Left ventricle myocardium superior (tissue), 1 donor: Measurements from ENCODE around the gene MINK1. TPM values are rescaled to one million over a fixed set of nuclear protein-coding genes. Genes with fewer than 3 reads are reported as not detected.

Experiments
- ATAC-seq: fragments of 200-7000 bp; cut with Tn5 transposase; one replicate; pipeline ENCODE4 v1.9.1; 2020; ENCODE audit warnings: mild to moderate bottlenecking, moderate library complexity
- DNase-seq: peaks from one replicate; pipeline ENCODE4 v3.0.0-alpha.2; 2020
- intact Hi-C: fragments of 100-400 bp; cut with micrococcal nuclease; formaldehyde crosslinking; loops from one replicate; pipeline ENCODE4 v1.11.0; 2022
- total RNA-seq: library from RNA; stranded (reverse); fragmentation: NEBNext Ultra II Directional; extraction: Animal tissue kit (Norgen Biotek cat#: 25700); gene quantifications from one replicate; pipeline ENCODE4 v1.2.1, GENCODE V29; 2021
- donor health status: DM: no; HTN: yes; CAD: no; lungs with severe emphysema.

MINK1 gene
- total RNA-seq, 1 donor from 2014 or later = 52.2 TPM

DNA sequence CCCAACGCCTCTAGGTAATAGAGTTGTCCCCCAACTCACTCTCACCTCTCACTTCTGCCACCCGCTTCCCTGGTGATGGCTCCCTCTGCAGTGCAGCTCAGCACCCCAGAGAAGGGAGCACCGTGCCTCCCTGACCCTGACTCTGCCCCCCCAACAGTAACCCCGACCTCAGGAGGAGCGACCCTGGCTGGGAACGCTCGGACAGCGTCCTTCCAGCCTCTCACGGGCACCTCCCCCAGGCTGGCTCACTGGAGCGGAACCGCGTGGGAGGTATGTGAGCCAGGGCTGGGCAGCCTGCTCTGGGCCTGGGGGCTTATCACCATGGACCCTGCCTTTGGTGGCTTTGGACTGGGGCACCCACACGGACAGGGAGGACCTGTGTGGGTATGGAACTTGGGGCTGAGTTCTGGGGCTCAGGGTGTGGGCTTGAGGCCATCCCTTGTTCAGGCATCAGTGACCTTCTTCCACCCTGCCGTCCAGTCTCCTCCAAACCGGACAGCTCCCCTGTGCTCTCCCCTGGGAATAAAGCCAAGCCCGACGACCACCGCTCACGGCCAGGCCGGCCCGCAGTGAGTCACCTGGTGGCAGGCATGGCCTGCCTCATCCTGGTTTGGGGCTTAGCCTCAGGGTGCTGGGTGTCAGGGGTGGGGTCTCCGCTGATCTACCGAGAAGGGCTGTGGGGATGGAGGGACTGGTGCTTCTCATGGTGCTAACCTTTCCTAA is 59.5 kb downstream of the MINK1 start:
- intact Hi-C loops = loop anchor here (10.0 kb wide), 1 partner anchor 178 kb away; the partner anchor contains the start of gene ARRB2
- ATAC-seq = no peak

DNA sequence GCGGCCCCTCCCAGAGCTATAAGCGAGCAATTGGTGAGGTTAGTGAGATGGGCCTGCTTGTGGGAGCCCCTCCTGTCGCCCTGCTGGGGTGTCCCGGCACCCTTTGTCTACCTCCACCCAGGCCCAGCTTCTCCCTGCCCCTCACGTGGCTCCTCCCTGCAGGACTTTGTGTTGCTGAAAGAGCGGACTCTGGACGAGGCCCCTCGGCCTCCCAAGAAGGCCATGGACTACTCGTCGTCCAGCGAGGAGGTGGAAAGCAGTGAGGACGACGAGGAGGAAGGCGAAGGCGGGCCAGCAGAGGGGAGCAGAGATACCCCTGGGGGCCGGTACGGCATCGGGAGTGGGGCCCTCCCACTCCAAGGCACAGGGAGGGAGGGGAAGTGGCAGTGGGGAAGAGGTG is 60.1 kb downstream of the MINK1 start:
- DNase-seq = no peak
- intact Hi-C loops = loop anchor here (10.0 kb wide), 1 partner anchor 178 kb away; the partner anchor contains the start of gene ARRB2
- no peak for ATAC-seq

More for the DNA sequence above, 59.5 kb downstream of the MINK1 start:
- DNase-seq = no peak

DNA sequence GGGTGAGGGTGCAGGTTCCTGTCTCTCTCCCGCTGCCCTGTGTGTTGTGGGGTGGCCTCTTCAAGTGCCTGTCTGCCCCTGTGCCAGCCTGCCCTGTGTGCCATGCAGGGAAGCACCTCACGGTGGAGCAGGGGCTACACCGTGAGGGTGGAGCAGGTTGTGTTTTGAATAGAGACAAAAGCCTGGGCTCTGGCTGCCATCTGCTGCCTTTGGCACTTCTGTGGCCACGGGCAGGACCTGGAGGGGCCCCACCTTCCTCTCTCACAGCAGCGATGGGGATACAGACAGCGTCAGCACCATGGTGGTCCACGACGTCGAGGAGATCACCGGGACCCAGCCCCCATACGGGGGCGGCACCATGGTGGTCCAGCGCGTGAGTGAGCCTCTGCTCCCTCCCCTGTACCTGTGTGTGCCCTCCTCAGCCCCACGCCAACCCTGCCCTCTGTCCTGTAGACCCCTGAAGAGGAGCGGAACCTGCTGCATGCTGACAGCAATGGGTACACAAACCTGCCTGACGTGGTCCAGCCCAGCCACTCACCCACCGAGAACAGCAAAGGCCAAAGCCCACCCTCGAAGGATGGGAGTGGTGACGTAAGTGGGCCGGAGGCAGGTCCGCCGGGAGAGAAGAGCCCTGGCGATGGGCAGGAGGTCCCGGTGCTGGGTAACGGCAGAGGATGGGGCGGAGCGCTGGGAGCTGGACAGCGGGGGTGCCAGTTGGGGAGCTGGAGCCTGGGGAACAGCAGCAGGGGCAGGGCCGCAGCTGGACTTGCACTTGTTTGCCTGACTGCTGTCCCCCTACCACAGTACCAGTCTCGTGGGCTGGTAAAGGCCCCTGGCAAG is 60.8 kb downstream of the MINK1 start:
- DNase-seq = no peak

DNA sequence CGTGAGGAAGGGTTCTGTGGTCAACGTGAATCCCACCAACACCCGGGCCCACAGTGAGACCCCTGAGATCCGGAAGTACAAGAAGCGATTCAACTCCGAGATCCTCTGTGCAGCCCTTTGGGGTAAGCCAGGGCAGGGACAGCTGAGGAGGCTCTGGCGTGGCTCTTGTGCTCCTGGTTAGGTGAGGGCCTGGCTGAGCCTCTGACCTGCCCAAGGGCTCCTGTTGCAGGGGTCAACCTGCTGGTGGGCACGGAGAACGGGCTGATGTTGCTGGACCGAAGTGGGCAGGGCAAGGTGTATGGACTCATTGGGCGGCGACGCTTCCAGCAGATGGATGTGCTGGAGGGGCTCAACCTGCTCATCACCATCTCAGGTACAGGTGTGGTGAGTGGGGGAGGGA is 62.0 kb downstream of the MINK1 start:
- ATAC-seq (no peak), DNase-seq (peak; percentile 12)
- intact Hi-C loops = loop anchor here (10.0 kb wide), 1 partner anchor 180 kb away; the partner anchor contains the start of gene ARRB2

More for the DNA sequence above, 60.8 kb downstream of the MINK1 start:
- no peak for ATAC-seq
- intact Hi-C loops = loop anchor here (10.0 kb wide), 1 partner anchor 179 kb away; the partner anchor contains the start of gene ARRB2

DNA sequence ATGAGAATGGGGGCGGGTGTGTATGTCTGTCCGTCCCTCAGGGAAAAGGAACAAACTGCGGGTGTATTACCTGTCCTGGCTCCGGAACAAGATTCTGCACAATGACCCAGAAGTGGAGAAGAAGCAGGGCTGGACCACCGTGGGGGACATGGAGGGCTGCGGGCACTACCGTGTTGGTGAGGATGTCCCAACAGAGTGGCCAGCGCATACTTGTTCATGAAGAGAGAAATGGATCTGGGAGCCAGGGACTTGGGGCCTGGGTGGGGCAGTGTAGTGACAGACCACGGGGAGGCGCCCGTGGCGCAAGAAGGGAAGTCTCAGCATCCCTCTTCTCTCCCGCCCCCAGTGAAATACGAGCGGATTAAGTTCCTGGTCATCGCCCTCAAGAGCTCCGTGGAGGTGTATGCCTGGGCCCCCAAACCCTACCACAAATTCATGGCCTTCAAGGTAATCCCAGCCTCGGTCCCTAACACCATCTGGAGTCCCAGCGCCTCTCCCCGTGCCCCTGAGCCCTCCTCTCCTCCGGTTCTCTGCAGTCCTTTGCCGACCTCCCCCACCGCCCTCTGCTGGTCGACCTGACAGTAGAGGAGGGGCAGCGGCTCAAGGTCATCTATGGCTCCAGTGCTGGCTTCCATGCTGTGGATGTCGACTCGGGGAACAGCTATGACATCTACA is 62.7 kb downstream of the MINK1 start:
- ATAC-seq (no peak), DNase-seq (peak; percentile 25)
- intact Hi-C loops = loop anchor here (10.0 kb wide), 1 partner anchor 181 kb away; the partner anchor contains the start of gene ARRB2

DNA sequence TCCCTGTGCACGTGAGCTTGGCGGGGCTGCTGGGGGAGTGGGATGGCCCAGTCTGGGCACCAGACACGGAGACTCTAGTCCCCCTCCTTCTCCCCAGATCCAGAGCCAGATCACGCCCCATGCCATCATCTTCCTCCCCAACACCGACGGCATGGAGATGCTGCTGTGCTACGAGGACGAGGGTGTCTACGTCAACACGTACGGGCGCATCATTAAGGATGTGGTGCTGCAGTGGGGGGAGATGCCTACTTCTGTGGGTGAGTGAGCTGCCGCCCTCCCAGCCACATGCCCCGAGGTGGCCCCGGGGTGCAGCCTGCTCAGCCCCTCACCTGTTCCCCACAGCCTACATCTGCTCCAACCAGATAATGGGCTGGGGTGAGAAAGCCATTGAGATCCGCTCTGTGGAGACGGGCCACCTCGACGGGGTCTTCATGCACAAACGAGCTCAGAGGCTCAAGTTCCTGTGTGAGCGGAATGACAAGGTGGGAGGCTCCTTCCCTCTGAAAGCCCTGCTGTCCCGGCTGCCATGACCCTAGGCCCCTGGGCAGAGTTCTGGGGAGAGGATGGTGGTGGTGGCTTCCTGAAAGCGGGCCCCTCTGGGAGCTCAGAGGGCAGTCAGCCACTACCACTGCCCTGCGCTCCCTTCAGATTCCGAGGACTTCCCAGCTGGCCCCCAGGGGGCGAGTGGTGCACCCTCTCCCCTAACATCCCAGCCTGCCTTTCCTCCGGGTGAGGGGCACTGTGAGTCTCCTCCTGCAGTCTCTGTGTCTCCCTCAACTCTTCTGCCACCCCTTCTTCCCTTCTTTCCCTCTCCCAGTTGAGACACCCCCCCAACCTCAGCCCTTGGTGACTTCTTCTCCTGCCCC is 63.4 kb downstream of the MINK1 start:
- intact Hi-C loops = loop anchor here (10.0 kb wide), 1 partner anchor 182 kb away; the partner anchor contains the start of gene ARRB2
- peak; percentile 29 for DNase-seq
- ATAC-seq = no peak

DNA sequence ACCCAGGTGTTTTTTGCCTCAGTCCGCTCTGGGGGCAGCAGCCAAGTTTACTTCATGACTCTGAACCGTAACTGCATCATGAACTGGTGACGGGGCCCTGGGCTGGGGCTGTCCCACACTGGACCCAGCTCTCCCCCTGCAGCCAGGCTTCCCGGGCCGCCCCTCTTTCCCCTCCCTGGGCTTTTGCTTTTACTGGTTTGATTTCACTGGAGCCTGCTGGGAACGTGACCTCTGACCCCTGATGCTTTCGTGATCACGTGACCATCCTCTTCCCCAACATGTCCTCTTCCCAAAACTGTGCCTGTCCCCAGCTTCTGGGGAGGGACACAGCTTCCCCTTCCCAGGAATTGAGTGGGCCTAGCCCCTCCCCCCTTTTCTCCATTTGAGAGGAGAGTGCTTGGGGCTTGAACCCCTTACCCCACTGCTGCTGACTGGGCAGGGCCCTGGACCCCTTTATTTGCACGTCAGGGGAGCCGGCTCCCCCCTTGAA is 64.1 kb downstream of the MINK1 start:
- no peak for ATAC-seq
- peak; percentile 18 for DNase-seq
- intact Hi-C loops = loop anchor here (10.0 kb wide), 1 partner anchor 182 kb away; the partner anchor contains the start of gene ARRB2

DNA sequence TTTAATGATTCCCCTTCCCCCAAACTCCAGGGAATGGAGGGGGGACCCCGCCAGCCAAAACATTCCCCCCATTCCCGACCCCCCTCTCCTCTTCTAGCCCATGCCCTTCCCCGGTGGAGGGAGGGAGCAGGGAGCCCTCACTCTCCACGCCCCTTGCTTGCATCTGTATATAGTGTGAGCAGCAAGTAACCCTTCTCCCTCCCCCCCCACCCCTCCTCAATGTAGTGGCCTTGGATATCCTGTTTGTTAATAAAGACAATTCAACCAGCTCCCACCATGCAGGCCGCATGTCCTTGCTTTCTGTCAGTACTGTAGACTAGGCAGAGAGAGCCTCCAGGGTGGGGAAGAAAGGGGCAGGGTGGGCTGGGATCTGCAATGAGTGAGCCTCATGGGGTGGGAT is 64.6 kb downstream of the MINK1 start:
- intact Hi-C loops = loop anchor here (10.0 kb wide), 1 partner anchor 183 kb away; the partner anchor contains the start of gene ARRB2
- no peak for DNase-seq
- no peak for ATAC-seq

DNA sequence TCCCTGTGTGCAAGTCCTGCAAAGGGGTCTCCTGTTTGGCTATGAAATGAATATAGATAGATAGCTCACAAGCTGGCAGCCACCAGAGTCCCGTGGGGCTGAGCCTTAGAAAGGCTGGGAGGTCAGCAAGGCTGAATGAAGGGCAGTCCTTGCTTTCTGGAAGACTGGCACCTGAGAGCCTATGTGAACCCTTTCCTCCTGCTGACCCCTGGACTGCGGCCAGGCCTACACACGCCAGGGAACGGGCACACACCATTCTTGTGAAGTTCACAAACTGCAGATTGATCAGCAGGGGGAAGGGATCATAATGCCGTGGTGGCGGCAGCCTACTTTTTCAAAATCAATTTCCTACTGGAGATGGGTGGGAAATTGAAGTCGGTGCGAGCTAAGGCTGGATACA is 65.2 kb downstream of the MINK1 start:
- intact Hi-C loops = loop anchor here (10.0 kb wide), 1 partner anchor 184 kb away; the partner anchor contains the start of gene ARRB2
- ATAC-seq (no peak), DNase-seq (peak; percentile 34)

DNA sequence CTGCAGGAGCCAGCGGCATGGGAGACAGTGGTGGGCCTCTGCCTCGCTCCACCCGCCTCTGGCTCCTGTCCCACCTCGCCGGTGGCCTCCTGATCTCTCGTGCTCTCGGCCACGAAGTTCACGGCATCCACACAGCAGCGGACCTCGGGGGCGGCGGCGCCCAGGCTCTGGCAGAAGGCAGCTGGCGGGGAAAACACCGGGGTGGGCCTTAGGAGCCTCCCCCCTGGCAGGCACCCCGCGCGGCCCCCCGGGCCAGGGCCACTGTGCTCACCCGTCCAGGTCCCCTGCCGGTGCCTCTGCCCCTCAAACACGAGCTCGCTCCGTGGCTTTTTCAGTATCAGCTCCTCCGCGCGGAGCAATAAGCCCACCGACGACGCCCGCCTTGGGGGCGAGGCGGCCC is 65.8 kb downstream of the MINK1 start:
- ATAC-seq (no peak), DNase-seq (peak; percentile 41)
- intact Hi-C loops = loop anchor here (10.0 kb wide), 1 partner anchor 184 kb away; the partner anchor contains the start of gene ARRB2

DNA sequence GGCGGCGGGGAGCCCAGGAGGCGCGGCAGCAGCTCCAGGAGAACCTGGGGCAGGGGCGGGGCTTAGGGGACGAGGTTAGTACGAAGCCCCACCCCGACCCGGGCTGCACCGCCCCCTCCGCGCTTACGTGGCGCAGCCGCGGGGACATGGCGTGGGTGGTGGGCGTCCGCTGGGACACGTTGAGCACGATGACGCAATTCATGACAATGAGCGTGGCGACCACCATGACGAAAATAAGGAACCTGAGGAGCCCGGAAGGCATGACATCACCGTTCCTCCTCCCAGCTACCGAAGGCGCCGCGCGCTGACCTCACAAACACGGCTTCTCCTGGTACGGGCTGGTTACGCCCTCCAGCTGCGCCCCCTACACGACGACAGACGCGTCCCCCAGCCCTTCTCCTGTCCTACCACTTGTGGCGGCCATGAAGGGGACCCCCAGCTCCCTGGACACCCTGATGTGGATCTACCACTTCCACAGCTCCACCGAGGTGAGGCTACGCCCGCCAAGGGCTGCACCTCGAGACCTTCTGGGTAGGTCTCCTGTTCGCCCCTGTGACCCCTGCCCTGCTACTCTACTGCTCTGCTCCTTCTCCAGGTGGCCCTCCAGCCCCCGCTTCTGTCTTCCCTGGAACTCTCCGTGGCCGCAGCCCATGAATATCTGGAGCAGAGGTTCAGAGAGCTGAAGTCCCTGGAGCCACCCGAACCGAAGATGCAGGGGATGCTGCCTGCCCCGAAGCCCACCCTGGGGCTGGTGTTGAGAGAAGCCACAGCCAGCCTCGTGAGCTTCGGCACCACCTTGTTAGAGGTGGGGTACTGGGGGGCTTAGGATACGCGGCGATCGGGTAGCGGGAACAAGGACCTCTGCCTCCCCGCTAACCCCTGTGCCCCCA is 66.4 kb downstream of the MINK1 start, which contains the start of gene C17orf107:
C17orf107 (plus strand) TSS at position 196 of the 890 bp plus-strand sequence; CDS start at position 423, 227 bp downstream.
- peak; percentile 86 for DNase-seq
- peak; percentile 75 for ATAC-seq
- intact Hi-C loops = loop anchor here (10.0 kb wide), 2 partner anchors 165 to 185 kb away; partner anchors contain the start of gene ARRB2

DNA sequence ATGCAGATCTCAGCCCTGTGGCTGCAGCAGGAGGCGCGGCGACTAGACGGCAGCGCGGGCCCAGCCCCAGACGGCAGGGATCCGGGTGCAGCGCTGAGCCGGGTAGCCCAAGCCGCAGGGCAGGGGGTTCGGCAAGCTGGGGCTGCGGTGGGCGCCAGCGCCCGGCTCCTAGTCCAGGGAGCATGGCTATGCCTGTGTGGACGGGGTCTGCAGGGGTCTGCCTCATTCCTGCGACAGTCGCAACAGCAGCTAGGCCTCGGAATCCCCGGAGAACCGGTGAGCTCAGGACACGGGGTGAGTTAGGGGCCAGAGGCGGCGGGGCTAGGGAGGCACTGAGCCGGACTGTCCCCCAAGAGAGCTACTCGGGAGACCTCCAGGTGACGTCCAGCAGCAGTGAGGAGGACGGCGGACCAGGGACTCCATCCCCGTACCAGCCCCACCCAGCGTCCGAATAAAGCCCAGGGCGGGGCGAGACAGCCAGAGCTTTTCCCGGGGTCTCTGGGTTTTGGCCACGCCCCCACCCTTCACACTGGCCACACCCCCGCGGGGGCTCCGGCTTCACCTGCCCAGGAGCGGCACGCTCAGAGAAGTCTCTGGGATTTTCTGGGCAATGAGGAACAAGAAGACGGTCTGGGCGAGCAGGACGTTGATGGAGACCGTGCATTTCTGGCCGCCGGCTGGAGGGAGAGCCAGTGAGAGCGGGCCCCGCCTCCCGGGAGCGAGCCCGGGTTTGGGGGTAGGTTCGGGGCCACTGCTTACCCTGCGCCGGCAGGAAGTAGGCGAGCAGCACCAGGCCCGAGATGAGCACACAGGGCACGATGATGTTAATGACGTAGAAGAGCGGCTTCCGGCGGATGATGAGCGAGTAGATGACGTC is 67.3 kb downstream of the MINK1 start:
- ATAC-seq (no peak), DNase-seq (peak; percentile 40)
- intact Hi-C loops = loop anchor here (10.0 kb wide), 1 partner anchor 164 kb away; no protein-coding TSS in a partner anchor

DNA sequence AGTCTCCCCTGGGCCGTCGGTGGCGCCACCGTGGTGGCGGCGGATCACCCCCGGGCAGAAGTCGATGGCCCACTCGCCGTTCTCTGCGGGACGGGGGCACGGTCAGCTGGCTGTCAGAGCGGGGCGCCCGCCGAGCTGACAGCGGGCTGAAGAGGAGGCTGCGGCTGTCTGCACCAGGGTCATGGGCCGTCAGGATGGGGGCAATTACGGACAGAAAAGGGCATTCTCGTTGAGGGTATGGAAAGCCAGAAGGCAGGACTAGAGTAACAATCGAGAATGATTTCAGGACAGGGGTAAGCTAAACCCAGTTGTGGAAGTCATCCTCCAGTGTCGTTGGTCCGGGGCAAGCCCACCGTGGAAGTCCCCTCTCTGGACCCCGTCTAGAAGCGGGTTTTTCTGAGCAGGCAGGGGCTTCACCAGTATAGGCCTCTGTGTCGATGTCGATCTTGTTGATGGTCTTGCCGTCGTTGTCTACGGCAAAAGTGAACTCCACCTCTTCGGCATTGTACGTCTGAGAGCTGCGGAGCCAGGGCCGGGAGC is 68.0 kb downstream of the MINK1 start:
- DNase-seq (no peak), ATAC-seq (no peak)
- intact Hi-C loops = loop anchor here (10.0 kb wide), 1 partner anchor 164 kb away; no protein-coding TSS in a partner anchor

DNA sequence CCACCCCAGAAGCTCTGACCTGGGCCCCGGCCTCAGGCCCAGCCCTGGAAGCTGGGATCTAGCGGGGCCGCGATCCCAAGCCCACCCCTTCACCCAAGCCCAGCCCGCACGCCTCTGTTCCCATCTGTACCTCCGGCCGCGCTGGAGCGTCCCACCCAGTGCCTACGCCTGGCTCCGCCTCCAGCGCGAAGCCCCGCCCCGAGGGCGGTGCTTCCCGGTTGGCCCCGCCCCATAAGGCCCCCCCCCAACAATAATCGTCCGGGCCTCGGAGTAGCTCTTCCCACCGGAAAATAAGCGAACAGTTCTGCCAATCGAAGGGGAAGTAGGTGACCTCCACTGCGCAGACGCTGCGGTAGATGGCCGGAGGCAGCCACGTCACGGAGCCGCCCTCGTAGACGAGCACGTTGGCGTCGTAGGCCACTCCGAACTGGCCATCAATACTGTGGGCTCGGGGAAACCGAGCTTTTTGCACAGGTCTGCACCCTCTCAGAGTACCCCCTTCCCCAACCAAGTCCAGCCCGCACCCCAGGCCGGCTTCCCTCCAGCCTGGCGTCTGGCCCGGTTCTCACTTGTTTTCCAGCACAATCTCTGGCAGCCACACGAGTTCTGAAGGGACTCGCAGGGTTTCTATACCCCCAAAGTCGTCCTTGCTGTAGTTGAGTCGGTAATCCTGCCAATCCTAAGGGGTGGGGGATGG is 68.7 kb downstream of the MINK1 start:
- intact Hi-C loops = loop anchor here (10.0 kb wide), 1 partner anchor 163 kb away; no protein-coding TSS in a partner anchor
- peak; percentile 41 for ATAC-seq
- peak; percentile 66 for DNase-seq

DNA sequence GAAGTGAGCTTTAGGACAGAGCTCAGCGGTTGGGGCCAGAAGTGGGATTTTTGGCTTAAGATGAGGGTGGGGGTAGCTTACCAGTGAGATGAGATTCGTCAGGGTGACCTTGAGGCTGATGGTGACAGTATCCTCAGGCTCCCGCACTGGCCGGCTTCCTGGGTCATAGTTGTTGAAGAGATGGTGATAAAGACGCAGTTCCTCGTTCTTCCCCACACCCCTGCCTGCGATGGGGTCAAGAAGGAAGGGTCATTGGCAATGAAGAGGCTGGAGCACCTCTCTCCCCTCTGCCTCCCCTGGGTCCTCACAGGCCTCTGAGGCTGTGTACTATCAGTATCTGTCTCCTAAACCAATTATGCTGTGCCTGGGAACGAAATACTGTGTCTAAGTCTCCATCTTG is 69.4 kb downstream of the MINK1 start:
- intact Hi-C loops = loop anchor here (10.0 kb wide), 1 partner anchor 162 kb away; no protein-coding TSS in a partner anchor
- DNase-seq (peak; percentile 14), ATAC-seq (no peak)
